Ammon's horn (tissue), 1 donor: ENCODE results near the gene APOL4.
A peak's percentile ranks its signal among the peaks of the same experiment; 100 is the strongest.
"Not testable (repeated sequence)": the region's sequence is repeated elsewhere in the genome, so short reads cannot be mapped to it uniquely, and the experiment has no call there.

Experiments used
- DNase-seq: peaks from one replicate; pipeline ENCODE4 v3.0.0-alpha.2; 2016; ENCODE audit warnings: low spot score

APOL4 gene

GRCh38 chr22:36183446-36183845 is 18.2 kb downstream of the APOL4 start:
- no peak for DNase-seq

GRCh38 chr22:36182857-36183256 is 18.8 kb downstream of the APOL4 start:
- DNase-seq = no peak

DNA sequence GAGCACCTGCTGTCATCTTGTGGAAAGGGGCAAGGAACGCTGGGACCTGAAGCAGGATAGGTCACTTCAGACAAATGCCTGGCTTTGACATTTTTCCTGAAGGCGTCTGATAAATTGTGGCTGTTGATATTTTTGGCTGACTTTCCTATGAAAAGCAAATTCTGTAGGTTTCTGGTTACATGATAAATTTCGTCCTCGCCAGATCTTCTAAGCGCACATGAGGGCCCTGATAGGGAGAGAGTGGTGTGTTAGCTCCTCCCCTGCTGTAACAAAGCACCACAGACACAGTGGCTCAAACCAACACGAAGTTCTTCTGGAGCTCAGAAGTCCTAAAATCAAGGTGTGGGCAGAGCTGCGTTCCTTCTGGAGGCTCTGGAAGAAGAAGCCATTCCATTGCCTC is 19.6 kb downstream of the APOL4 start:
- no peak for DNase-seq

GRCh38 chr22:36180928-36181327 is 20.7 kb downstream of the APOL4 start:
- no peak for DNase-seq

- DNase-seq = peak; percentile 72
Measured at GRCh38 chr22:36180038-36180880, 21.4 kb downstream of the APOL4 start.

DNA sequence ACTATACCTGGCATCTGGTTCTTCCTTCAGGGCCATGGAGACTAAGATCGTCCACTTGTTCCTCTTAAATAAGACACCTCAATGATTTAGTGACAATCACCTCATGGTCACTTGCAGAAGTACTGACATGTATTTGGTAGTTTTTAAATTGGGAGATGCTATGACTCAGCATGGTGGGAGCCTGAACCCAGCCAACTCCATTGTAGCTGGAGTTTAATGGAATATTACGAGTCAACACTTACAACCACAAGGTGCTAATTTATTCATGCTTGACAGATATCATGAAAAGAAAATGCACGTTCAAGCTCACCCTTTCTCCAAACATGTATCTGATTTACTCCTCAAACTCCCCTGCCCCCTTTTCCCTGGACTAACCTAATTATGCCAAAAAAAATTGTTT is 24.4 kb downstream of the APOL4 start:
- no peak for DNase-seq

- no peak for DNase-seq
Measured at GRCh38 chr22:36175892-36176291, 25.7 kb downstream of the APOL4 start.

- no peak for DNase-seq
Measured at GRCh38 chr22:36171941-36172340, 29.7 kb downstream of the APOL4 start.

DNA sequence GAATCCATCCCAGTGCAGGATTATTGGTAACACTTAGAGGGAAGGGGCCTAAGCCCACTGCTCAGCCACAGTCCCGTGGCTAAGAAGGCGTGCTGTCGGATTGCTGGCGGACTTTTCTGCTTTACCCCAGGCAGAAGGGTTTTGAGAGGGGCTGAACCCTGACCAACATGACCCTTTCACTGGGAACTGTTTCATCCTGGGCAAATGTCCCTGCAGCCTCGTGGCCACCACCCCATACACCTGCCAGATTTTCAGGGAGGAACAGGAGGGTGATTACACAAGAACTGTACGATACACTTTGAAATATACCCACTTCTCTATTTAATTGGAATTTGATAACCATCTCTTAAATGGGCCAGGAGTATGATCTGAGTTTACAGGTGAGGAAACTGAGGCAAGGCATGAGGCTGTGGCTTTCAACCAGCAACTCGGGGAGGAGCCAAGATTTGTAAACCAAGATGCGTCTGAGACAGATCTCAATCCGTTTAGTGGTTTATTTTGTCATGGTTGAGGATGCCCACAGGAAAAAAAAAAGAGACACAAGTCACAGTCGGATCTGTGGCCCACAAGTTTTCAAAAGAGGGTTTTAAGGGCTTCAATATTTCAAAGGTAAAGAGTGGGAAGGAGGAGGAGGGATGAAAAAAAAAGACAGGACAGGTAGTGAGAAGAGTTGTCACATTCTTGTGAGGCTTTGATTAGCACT is 34.9 kb downstream of the APOL4 start:
- DNase-seq = no peak

DNA sequence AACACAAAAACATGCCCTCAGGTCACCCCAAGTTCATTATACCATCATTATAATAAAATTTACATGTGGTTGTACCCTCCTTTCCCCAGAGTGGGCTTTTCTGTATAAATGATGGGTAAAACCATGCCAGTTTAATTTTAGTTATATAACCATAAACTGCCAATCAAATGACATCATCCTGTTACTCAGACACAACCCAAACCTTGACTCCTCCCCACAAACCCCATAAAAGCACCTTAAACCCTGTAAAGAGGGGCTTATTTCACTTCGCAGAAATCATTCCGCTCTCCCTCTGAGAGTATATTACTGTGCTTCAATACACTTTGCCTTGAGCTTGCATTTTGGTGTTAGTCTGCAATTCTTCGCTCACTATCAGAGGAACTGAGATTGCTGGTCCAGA is 35.5 kb downstream of the APOL4 start:
- no peak for DNase-seq

- no peak for DNase-seq
Measured at GRCh38 chr22:36165141-36165540, 36.5 kb downstream of the APOL4 start.

GRCh38 chr22:36164621-36165020 is 37.0 kb downstream of the APOL4 start:
- DNase-seq = peak; percentile 52

DNA sequence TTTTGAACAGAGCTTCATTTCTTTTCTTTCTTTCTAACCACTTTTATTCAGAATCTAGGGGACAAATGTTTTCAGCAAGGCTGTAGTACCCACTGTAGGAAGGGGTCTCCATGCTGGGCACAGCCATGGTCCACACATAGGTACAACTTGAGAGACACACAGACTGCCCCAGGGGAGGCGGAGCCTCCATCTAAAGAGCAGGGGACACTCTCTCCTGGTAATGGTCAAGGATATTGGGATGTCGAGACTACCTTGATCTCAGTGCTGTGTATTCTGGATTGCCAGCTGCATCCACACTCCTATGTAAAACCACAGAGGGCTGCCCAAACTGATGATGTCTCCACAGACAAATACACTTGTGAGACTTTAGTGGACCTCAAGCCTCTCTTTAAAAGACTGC is 38.1 kb downstream of the APOL4 start:
- DNase-seq = no peak

DNA sequence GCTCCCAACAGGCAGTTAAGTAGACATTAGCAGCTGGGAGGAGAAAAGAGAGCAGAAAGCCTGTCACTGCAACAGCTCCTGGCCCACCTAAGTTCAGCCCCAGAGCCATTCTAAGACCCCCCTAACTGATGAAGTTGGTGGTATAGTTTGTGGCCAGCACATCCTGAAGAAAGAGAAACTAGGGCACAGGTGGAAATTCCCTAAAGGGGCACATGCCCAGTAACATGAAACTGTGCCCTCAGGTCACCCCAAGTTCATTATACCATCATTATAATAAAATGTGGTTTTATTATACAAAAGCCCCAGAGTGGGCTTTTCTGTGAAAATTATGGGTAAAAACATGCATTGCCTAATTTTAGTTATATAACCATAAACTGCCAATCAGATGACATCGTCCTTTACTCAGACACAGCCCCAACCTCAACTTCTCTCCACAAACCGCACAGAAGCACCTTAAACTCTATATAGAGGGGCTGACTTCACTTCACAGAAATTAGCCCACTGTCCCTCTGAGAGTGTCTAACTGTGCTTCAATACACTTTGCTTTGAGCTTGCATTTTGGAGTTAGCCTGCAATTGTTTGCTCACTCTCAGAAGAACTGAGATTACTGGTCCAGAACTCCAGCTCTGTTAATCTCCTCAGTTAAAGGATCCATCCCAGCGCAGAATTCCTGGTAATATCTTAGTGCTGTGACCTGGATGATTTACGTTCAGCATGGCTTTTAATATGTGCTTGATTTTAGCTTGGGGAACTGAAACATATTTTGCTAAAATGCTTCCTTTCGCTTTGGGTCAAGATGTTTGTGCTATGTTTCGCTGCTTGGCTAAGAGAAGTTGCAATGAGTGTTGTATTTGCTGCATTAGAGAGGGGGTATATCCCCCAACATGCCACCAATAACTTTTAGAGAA is 39.2 kb downstream of the APOL4 start:
- DNase-seq = no peak

GRCh38 chr22:36161793-36162126 is 39.8 kb downstream of the APOL4 start:
- not testable (repeated sequence) for DNase-seq

GRCh38 chr22:36160499-36160942 is 41.1 kb downstream of the APOL4 start, which contains the start of gene APOL3:
TSS of gene APOL3 (minus strand) at chr22:36160755. CDS start at chr22:36149055, 11,700 bp downstream.
- no peak for DNase-seq

DNA sequence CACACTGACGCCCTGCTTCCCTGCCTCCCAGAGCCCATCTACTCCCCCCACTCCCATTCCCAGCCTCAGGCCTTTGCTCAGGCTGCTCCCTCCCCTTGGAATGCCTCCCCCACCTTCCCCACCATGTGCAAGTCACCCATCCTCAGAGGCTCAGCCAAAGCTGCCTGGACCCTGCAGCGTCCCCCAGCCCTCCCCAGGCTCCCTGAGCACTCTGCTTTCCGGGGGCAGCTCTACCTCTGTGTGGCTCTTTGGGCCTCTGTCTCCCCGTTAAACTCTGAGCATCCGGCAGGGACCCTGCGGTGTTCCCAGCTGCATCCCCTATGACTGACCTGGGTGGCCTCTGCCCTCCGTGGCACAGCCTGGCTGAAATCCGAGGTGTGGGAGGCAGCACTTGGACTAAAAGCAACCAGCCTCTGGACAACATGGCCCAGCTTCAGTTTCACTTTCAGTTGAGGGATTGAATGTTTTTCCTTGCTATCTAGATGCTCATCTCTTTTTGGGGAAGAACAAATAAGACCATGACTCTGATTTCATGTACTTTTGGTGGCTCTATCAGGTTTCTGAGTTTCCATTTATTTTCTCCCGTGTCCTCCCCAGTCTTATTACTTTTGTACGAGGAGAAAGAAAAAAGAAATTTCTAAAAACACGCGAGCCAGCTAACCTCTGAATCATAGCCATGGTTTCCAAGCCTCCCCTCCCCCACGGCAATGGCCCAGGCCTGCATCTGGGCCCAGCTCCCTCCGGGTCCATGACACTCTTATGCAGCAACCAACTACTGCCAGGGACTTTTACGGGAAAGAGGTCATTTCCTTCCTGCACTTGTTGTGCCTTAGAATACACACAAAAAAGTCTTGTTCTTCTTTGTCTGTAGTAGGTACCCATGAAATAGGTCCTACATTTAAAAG is 44.8 kb downstream of the APOL4 start:
- DNase-seq = peak; percentile 79

GRCh38 chr22:36156119-36156514 is 45.5 kb downstream of the APOL4 start:
- no peak for DNase-seq

DNA sequence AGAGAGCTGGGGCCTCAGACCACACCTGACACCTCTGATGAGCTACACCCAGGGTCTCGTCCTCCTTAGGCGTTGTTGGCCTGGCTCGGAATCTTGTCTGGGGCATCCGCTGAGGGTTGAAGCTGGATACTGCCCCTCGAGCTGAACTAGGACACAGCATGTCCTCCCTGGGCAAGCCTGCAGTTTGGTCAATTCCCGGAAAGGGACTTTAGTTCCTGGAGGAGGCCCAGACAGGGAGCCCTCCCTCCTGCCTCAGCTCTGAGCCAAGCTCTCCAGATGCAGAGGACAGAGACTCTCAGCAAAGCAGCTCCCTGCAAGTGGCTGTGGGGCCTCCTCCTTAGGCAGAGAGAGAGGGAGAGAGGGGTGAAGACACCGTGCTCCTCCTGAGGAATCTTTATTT is 45.9 kb downstream of the APOL4 start:
- DNase-seq = peak; percentile 40

DNA sequence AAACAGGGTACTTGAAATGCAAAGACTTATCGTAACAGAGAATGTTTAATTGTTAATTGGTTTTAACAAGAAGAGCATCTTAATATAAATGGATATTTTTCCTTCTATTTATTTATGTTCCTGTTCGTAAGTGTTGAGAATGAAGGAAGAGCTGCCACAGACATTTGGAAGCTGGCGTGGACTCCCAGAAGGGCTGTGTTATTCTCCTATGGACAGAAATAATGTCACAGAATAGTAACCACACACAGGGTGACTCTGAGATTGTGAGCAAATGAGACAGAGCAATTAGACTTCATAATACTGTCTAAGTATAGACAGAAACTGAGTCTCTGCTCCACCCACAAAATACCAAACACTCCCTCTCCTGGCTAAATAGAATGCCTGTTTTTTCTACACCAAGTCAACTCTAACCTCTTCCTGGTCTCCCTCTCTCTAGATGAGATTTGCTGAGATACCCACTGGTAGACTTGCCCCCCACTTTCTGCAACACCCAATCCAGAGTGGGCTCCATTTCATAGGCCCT is 47.1 kb downstream of the APOL4 start:
- no peak for DNase-seq
